Stromal cell of bone marrow (primary cell): ENCODE data around the gene LIME1.

ENCODE experiments used
- DNase-seq: peaks from one replicate; pipeline ENCODE4 v3.0.0-alpha.2; 2012; ENCODE audit warnings: low read depth

LIME1 gene

GRCh38 chr20:63735859-63736718 is at the start of gene LIME1:
Gene LIME1 (plus strand): TSS chr20:63736664. CDS start chr20:63737550, 886 bp downstream.
- no peak for DNase-seq

- no peak for DNase-seq
Observed at GRCh38 chr20:63687419-63688178, 48.9 kb upstream of the LIME1 start.

DNA sequence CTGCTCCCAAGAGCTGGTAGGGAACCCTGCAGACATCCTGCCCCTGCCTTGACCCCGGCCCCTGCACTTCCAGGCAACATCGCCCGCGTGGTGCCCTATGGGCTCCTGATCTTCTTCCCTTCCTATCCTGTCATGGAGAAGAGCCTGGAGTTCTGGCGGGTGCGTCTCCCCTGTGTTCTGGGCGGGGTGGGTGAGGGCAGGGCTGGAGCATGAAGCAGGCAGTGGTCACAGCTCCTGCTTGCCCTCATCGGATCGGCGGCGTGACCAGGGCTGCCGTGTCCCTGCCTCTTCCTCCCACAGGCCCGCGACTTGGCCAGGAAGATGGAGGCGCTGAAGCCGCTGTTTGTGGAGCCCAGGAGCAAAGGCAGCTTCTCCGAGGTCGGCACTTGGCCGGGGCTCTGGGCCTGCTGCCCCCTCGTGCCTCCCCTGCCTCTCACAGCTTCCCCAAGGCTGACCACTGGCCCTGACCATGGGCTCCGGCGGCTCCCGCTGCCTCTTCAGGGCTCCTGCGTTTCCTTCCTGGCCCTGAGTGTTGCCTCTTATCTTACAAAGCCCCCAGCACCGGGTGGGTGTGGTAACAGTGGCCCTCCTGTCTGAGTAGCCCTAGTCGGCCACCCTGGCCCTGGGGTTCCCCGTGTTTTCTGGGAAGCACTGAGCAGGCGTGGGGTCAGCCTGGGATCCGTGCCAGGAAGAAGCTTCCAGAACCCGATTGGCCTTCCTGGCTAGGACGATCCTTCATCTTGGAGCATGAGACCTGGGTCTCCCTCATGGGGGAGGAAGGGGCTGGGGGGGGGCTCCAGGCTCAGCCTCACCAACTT is 48.0 kb upstream of the LIME1 start:
- DNase-seq: no peak

DNA sequence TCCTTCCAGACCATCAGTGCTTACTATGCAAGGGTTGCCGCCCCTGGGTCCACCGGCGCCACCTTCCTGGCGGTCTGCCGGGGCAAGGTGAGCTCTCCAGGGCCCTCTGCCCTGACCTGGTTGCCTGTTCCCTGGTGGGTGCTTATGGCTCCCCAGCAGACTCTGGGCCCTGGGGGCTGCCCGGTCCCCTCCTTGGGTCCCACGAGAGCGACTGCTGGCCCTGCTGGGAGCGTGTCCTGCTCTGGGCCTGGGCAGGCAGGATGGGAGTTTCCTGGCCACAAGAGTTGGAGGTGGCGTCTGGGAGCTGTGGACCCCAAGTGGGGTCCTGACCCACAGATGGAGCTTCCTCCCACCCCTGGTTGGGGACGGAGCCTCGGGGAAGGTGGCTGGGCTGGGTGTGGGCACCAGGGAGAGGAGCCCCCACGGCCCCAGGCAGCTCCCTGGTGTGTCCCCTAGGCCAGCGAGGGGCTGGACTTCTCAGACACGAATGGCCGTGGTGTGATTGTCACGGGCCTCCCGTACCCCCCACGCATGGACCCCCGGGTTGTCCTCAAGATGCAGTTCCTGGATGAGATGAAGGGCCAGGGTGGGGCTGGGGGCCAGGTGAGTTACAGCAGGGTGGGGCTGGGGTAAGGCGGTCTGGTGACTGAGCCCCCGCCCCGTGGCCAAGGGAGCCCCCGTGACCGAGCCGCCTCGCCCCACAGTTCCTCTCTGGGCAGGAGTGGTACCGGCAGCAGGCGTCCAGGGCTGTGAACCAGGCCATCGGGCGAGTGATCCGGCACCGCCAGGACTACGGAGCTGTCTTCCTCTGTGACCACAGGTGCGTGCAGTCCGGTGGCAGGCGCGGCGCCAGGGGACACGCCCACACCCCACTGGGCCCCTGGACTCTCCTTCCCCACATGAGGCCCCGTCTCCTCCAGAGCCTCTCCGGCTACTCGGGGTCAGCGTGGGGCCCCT is 47.1 kb upstream of the LIME1 start:
- DNase-seq: no peak

DNA sequence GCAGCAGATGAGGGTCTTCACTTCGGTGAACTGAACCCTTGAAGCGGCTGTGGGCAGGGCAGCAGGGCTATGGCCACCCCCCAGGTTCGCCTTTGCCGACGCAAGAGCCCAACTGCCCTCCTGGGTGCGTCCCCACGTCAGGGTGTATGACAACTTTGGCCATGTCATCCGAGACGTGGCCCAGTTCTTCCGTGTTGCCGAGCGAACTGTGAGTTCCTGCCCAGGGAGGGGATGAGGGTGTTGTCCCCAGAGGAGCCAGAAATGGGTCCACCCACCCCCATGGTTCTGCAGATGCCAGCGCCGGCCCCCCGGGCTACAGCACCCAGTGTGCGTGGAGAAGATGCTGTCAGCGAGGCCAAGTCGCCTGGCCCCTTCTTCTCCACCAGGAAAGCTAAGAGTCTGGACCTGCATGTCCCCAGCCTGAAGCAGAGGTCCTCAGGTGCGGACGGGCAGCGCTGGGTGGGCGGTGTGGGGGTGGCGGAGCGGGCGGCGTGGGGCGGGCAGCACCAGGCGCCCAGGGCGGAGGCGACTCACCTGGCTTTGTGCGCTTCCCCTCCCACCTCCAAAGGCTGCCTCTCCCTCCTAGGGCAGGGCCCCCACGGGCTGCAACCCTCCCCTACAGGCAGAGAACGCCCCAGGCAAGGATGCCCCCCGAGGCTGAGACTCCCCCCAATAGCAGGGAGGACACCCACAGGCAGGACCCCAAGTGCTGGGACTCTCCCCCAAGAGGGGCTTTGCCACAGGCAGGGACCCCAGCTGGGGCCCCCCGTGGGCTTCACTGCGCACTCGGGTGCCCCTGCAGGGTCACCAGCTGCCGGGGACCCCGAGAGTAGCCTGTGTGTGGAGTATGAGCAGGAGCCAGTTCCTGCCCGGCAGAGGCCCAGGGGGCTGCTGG is 46.2 kb upstream of the LIME1 start:
- no peak for DNase-seq

- no peak for DNase-seq
Observed at GRCh38 chr20:63690898-63691710, 45.4 kb upstream of the LIME1 start.

DNA sequence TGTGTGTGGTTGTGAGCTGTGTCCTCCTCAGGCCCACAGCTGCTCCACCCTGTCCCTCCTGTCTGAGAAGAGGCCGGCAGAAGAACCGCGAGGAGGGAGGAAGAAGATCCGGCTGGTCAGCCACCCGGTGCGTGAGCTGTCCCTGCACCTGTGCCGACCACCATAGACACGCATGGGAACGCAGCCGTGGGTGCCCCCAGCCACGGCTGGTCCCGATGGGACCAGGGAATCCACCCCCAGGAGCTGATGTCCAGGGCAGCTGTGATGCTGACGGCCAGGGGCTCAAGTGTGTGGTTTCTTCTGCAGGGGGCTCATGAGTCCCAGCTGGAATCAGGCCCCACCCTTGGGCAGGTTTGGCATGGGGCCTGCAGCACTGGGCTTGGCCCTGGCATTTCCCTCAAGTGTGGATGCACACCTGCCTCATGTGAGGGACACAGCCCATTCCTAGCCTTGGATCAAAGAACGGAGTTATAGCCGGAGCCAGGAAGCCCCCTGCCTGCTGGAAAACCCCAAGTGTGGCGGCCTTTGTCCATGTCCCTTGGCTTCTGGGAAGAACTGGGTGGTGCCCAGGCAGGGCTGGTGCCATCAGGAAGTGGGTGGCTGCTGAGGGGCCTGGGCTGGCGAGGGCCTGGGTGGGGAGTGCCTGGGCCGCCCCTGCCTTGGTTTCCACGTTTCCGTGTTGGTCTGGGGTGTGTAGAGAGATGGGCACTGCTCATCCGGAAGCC is 44.6 kb upstream of the LIME1 start:
- DNase-seq: no peak

DNA sequence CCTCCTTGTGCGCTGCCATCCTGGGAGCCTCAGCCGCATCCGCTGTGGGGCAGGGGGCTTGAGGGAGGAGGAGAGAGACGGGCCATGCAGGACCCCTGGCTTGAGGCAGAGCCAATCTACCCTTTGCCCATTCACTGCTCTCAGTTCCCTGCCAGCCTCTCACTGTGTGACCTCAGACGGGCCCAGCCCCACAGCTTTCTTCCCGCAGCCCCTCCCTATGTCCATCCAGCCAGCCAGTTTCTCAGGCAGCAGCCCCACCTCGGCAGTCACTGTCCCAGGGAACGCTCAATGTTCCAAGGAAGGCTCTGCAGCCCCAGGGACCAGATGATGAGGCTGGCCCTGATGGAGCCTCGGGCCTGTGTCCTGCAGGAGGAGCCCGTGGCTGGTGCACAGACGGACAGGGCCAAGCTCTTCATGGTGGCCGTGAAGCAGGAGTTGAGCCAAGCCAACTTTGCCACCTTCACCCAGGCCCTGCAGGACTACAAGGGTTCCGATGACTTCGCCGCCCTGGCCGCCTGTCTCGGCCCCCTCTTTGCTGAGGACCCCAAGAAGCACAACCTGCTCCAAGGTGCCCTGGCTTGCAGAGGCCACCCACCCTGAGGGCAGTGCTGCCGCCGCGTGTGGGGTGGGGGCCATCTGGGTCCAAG is 43.9 kb upstream of the LIME1 start:
- no peak for DNase-seq

GRCh38 chr20:63693083-63693732 is 43.3 kb upstream of the LIME1 start:
- DNase-seq: no peak

- DNase-seq: no peak
Observed at GRCh38 chr20:63693733-63694583, 42.5 kb upstream of the LIME1 start.

- no peak for DNase-seq
Observed at GRCh38 chr20:63694584-63695423, 41.7 kb upstream of the LIME1 start.

DNA sequence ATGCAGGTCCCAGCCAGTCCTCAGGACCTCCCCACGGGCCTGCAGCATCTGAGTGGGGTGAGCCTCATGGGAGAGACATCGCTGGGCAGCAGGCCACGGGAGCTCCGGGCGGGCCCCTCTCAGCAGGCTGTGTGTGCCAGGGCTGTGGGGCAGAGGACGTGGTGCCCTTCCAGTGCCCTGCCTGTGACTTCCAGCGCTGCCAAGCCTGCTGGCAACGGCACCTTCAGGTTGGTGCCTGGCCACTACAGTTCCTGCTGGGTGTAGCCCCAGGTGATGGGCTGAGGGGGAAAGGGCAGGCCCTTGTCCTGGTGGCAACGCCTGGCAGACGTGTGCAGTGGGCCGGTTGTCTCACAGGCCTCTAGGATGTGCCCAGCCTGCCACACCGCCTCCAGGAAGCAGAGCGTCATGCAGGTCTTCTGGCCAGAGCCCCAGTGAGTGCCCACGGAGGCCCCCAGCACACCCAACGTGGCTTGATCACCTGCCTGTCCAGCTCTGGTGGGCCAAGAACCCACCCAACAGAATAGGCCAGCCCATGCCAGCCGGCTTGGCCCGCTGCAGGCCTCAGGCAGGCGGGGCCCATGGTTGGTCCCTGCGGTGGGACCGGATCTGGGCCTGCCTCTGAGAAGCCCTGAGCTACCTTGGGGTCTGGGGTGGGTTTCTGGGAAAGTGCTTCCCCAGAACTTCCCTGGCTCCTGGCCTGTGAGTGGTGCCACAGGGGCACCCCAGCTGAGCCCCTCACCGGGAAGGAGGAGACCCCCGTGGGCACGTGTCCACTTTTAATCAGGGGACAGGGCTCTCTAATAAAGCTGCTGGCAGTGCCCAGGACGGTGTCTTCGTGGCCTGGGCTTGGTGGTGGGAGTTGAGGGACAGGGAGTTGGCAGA is 40.8 kb upstream of the LIME1 start:
- DNase-seq: no peak

GRCh38 chr20:63696306-63696627 is 40.2 kb upstream of the LIME1 start:
- DNase-seq: no peak

GRCh38 chr20:63696628-63697356 is 39.7 kb upstream of the LIME1 start, which contains the start of gene TNFRSF6B:
Gene TNFRSF6B (plus strand): TSS chr20:63696652. CDS start chr20:63696768, 116 bp downstream.
- no peak for DNase-seq
